SK-N-MC (cell line): ENCODE measurements around the gene NUAK1.

Experiments used
- EZH2 ChIP-seq: fragments of 200-600 bp; sonication (generic); IDR thresholded peaks from one replicate; pipeline ENCODE4 v1.6.1; 2017; ENCODE audit warnings: antibody characterized with exemption
- POLR2AphosphoS5 ChIP-seq: IDR thresholded peaks from 2 replicates; pipeline ENCODE4 v1.6.1; 2012; ENCODE audit warnings: mild to moderate bottlenecking, low read depth, low read length, borderline replicate concordance

DNA sequence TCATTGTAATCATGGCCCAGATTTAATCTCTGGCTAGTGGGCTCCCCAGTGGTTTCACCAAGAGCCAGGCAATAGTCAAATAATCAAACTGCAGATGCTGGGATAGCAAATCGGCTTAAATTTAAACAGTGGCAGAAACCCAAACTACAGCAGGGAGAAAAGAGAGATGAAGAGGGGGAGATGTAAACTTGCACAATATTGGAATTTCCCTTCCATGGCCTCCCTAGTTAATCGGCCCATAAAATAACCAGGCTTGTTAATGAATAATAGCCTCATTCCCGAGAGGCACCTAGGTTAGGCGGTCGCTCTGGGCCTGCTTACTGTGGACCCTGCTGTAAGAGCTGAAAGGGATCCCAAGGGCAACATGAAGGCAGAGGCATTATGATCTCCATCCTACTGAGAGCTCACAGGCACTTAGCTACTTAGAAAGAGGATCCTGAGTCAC is 116.2 kb downstream of the NUAK1 start:
- TF ChIP-seq EZH2 (no peak), POLR2AphosphoS5 (no peak)
